AG09309 (cell line): Measurements from ENCODE around the gene ADAM30.

Experiments used
- DNase-seq: peaks from one replicate; pipeline ENCODE4 v3.0.0-alpha.2; 2010; ENCODE audit warnings: low read depth
- H3K4me3 ChIP-seq: 2 replicates; pipeline ENCODE4 v1.5.1; 2011; ENCODE audit warnings: mild to moderate bottlenecking, low read depth, low read length, moderate library complexity; ENCODE audit not compliant: control insufficient read depth
- CTCF ChIP-seq: IDR thresholded peaks from 2 replicates; pipeline ENCODE4 v1.5.1; 2011; ENCODE audit warnings: mild to moderate bottlenecking, low read depth, low read length, inconsistent platforms; ENCODE audit not compliant: insufficient read depth, control insufficient read depth; ENCODE audit errors: missing control alignments

ADAM30 gene

GRCh38 chr1:119898981-119899720, 2.8 kb upstream of the ADAM30 start:
- TF ChIP-seq CTCF = no peak
- no peak overlapping the region for H3K4me3 ChIP-seq
- no peak for DNase-seq

- DNase-seq = no peak
- TF ChIP-seq CTCF = no peak
- H3K4me3 ChIP-seq = no peak overlapping the region
These were observed 2.2 kb upstream of the ADAM30 start for GRCh38 chr1:119898530-119898929.

GRCh38 chr1:119895102-119895501, 1.2 kb downstream of the ADAM30 start:
- DNase-seq = no peak
- no peak for TF ChIP-seq CTCF
- H3K4me3 ChIP-seq = no peak overlapping the region

- no peak for DNase-seq
- no peak for TF ChIP-seq CTCF
- no peak overlapping the region for H3K4me3 ChIP-seq
These were observed 2.3 kb downstream of the ADAM30 start for GRCh38 chr1:119893827-119894700.

GRCh38 chr1:119893238-119893791, 3.0 kb downstream of the ADAM30 start:
- DNase-seq = no peak
- no peak overlapping the region for H3K4me3 ChIP-seq
- no peak for TF ChIP-seq CTCF

GRCh38 chr1:119891386-119891785, 4.9 kb downstream of the ADAM30 start:
- DNase-seq = no peak
- no peak overlapping the region for H3K4me3 ChIP-seq
- no peak for TF ChIP-seq CTCF
